ENCODE results near the gene ZNF644.
"Not testable (repeated sequence)": the region's sequence is repeated elsewhere in the genome, so short reads cannot be mapped to it uniquely, and the experiment has no call there.

Gene ZNF644

GRCh38 chr1:90925928-90926869 is 95.6 kb downstream of the ZNF644 start:
- DNase-seq: no peak

DNA sequence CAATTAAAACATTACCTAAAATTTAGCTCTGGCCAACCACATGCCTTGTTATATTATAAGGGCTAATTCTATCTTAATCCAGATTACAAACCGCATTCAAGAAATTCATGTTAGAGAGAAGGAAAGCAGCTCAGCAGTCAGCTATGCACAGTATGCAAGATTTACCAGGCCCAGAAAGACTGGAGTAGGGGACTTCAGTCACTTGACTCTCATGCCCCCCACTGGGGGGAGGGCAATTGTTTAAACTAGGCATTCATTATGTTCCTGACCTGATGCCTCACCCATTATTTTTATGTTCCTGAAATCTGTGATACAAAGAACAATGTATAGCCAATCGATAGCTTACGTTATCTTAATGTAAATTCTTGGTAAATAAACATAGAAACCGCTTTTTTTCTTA is 96.9 kb downstream of the ZNF644 start:
- DNase-seq: no peak

- no peak for DNase-seq
Measured at GRCh38 chr1:90922996-90923395, 98.8 kb downstream of the ZNF644 start.

DNA sequence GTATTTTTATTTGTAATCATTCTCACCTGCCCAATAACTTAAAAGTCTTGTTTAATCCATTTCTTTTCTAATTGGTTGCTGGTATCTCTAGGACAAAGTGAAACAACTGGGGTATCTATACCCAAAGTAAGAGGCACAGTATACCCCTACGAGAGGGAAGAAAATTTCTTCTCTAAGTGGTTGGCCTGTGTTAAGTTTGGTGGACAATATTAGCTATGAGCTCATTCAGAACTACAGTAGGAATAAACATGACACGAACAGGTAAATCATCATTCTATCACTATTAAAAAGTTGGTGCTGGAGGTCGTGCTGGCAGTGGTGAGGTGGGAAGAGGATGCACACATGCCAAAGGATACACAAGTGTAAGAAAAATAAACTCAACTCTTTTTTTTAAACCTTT is 99.6 kb downstream of the ZNF644 start:
- no peak for DNase-seq

GRCh38 chr1:90919900-90920299 is 101.9 kb downstream of the ZNF644 start:
- no peak for DNase-seq

DNA sequence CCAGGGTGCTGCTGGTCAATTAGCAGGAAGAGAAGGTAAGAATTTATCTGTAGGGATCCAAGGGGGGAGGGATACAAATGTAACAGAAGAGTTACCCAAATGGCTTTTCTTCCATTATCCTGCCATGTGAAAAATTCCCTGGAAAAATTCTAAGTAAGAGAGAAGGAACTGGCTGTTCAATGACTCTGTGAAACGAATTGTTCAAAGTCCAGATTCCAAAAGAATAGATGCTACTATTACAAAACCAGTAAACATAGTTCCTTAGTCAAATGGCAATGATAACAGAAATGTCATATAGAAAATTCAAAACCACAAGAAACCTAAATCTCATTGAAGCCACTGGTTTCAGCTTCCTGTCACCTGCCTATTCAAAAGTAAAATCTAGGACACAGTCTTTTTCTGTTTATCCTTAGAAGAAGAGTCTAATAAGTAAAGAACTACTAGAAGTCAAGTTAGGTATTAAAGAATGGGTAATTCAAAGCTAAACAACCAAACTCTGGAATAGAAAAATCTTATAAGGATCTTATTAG is 102.6 kb downstream of the ZNF644 start:
- no peak for DNase-seq

DNA sequence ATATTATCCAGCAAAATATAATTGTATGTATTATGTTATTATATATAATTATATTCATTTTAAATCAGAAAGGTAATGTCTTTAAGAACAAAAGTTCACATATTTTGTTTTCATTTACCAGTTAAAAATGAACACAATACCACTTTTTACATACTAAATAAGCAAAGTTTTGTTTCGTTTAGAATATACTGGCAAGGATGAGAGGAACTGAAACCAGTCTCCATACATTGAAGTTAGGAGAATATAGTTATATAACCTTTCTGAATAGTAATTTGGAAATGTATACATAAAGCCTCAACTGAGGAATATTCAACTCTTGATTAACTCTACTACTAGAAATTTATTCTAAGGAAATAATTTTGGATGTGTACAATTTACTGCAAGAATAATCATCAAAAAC is 110.5 kb downstream of the ZNF644 start:
- DNase-seq: no peak

- DNase-seq: no peak
Measured at GRCh38 chr1:90902672-90903071, 119.2 kb downstream of the ZNF644 start.

- DNase-seq: no peak
Measured at GRCh38 chr1:90899263-90899662, 122.6 kb downstream of the ZNF644 start.

- not testable (repeated sequence) for DNase-seq
Measured at GRCh38 chr1:90893679-90894078, 128.2 kb downstream of the ZNF644 start.

- not testable (repeated sequence) for DNase-seq
Measured at GRCh38 chr1:90892884-90893283, 129.0 kb downstream of the ZNF644 start.

- not testable (repeated sequence) for DNase-seq
Measured at GRCh38 chr1:90892196-90892595, 129.6 kb downstream of the ZNF644 start.

GRCh38 chr1:90891756-90892155 is 130.1 kb downstream of the ZNF644 start:
- not testable (repeated sequence) for DNase-seq

GRCh38 chr1:90882221-90882620 is 139.6 kb downstream of the ZNF644 start:
- DNase-seq: no peak

DNA sequence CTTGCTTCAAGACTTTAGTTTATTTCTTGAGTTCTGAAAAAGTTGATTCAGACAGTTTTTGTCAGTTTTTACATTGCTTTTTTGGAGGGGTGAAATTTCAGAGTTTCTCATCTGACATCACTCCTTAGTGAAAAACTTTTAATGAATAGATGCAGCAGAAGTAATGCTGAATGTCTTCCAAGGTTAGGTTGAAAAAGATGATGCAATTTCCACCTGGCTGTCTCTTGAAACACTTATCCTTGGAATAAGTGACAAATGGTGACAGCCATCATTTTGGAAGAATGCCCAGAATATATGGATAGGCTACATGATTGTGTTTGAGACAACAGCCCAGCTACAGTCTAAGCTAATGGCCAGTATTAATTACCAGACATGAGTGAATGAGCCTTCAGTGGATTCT is 140.8 kb downstream of the ZNF644 start:
- peak; percentile 30 for DNase-seq

GRCh38 chr1:90879281-90879680 is 142.6 kb downstream of the ZNF644 start:
- peak; percentile 21 for DNase-seq

DNA sequence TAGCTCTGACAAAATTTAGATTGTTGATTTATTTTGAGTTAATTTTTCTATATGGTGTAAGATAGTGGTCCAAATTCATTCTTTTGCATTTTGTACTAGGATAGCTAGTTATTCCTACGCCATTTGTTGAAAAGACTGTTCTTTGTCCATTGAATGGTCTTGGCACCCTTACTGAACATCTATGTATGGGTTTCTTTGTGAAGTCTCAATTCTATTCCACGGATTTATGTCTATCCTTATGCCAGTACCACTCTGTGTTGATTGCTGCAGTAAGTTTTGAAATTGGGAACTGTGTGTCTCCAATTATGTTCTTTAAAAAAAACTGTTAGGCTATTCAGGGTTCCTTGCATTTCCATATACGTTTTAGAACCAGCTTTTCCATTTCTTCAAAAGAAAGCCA is 145.7 kb downstream of the ZNF644 start:
- DNase-seq: no peak

Data from NCI-H2171 treated with DMSO at 0.1 percent for 48 hours (cell line).